Sigmoid colon (tissue), 4 donors: Measurements from ENCODE around the gene STK16.

Experiments
- CTCF ChIP-seq, 4 experiments: fragments of 450-650 bp in 3 of 4; fragments of 200-600 bp in 1 of 4; IDR thresholded peaks; one replicate each; pipeline ENCODE4 v1.5.1; 2016 to 2019; ENCODE audit warnings: antibody characterized with exemption in 4 of 4, mild to moderate bottlenecking in 3 of 4, moderate library complexity in 2 of 4
- POLR2A ChIP-seq, 2 donors: fragments of 450-650 bp; IDR thresholded peaks; one replicate each; pipeline ENCODE4 v1.6.1; 2016; ENCODE audit warnings: antibody characterized with exemption in 2 of 2, mild to moderate bottlenecking in 2 of 2, moderate library complexity in 2 of 2
- POLR2AphosphoS5 ChIP-seq, 4 donors: sonication (generic); formaldehyde crosslinking; IDR thresholded peaks; one replicate each; pipeline ENCODE4 v1.6.1; 2017; ENCODE audit warnings: antibody characterized with exemption in 4 of 4

GRCh38 chr2:219282943-219283581 is 37.8 kb downstream of the STK16 start:
- TF ChIP-seq CTCF (IDR thresholded peaks at IDR 0.05) (no peak), POLR2A (IDR thresholded peaks at IDR 0.05) (no peak), POLR2AphosphoS5 (IDR thresholded peaks at IDR 0.05) (no peak)
